ENCODE data around the gene KANTR. TPM values are rescaled to one million over a fixed set of nuclear protein-coding genes. Genes with fewer than 3 reads are reported as not detected.

Gene KANTR, protein sequence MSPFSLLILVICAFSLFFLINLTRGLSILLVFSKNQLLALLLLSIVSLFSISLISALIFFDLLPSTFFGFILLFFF
- total RNA-seq: 10 to 100 TPM in 1 of 2 experiments, 1 to 10 TPM in 1; 6.2 to 14.4 TPM

GRCh38 chrX:53093748-53094581 is at the start of gene KANTR:
Gene KANTR, plus strand, starts transcription at chrX:53094142. Its CDS starts 30,131 bp downstream, at chrX:53124273.
- H3K36me3 Mint-ChIP-seq: no peaks in the 10 kb centered on the region
- CTCF ChIA-PET: no interaction called here
- no peaks in the 10 kb centered on the region for H3K27me3 Mint-ChIP-seq
- DNase-seq: peak; percentile 90
- no peaks in the 10 kb centered on the region for H3K9me3 Mint-ChIP-seq (ENCODE audit: low read depth)
- H3K27ac Mint-ChIP-seq: peak within 1 kb of the TSS; percentile 85
- peaks cover 18% of the 10 kb centered on the region for H3K4me1 Mint-ChIP-seq
- ATAC-seq: peak; percentile 86
- H3K4me3 Mint-ChIP-seq: peak within 1 kb of the TSS; percentile 89

DNA sequence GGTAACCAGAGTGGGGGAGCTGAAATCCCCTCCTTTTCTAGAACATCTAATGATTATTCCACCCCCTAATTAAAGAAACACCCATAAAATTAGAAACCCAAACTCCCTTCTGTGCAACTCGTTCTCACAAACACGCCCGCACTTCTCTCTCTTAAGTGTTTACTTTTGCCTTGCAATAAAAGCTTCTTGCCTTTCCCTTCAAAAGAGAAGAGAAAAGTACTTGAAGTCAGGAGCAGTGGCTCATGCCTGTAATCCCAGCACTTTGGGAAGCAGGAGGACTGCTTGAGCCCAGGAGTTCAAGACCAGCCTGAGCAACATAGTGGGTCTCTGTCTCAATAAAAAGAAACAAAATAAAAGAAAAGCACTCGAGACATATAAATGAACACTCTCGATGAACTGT is 48.9 kb upstream of the KANTR start:
- no peak for DNase-seq
- CTCF ChIA-PET: no interaction called here
- H3K4me1 Mint-ChIP-seq: no peaks in the 10 kb centered on the region
- no peak for ATAC-seq
- H3K36me3 Mint-ChIP-seq: no peaks in the 10 kb centered on the region
- H3K4me3 Mint-ChIP-seq: no peak overlapping the region
- no peaks in the 10 kb centered on the region for H3K9me3 Mint-ChIP-seq (ENCODE audit: low read depth)
- H3K27ac Mint-ChIP-seq: no peak overlapping the region
- H3K27me3 Mint-ChIP-seq: peaks cover 6% of the 10 kb centered on the region

DNA sequence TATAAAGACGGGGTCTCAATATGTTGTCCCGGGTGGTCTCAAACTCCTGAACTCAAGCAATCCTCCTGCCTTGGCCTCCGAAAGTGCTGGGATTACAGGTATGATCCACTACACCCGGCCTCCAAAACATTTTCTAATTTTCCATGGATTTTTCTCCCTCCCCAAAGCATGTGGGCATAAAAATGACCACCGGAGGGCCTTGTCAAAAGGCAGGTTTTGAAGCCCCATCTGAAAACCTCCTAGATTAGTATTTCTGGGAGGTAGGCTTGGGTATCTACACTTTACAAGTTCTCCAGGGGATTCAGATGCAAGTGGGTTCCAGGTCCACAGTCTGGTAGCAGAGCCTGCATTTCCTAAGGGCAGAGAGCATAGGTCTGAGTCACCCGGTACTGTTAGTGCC is 46.7 kb upstream of the KANTR start:
- H3K27ac Mint-ChIP-seq: no peak overlapping the region
- CTCF ChIA-PET: interaction anchor here (0.6 kb wide), 1 partner anchor 46 kb away, joined by 3 read pairs; no protein-coding TSS in a partner anchor
- peaks cover 6% of the 10 kb centered on the region for H3K27me3 Mint-ChIP-seq
- H3K4me1 Mint-ChIP-seq: no peaks in the 10 kb centered on the region
- DNase-seq: no peak
- H3K9me3 Mint-ChIP-seq (ENCODE audit: low read depth): no peaks in the 10 kb centered on the region
- H3K4me3 Mint-ChIP-seq: no peak overlapping the region
- no peak for ATAC-seq
- H3K36me3 Mint-ChIP-seq: no peaks in the 10 kb centered on the region

DNA sequence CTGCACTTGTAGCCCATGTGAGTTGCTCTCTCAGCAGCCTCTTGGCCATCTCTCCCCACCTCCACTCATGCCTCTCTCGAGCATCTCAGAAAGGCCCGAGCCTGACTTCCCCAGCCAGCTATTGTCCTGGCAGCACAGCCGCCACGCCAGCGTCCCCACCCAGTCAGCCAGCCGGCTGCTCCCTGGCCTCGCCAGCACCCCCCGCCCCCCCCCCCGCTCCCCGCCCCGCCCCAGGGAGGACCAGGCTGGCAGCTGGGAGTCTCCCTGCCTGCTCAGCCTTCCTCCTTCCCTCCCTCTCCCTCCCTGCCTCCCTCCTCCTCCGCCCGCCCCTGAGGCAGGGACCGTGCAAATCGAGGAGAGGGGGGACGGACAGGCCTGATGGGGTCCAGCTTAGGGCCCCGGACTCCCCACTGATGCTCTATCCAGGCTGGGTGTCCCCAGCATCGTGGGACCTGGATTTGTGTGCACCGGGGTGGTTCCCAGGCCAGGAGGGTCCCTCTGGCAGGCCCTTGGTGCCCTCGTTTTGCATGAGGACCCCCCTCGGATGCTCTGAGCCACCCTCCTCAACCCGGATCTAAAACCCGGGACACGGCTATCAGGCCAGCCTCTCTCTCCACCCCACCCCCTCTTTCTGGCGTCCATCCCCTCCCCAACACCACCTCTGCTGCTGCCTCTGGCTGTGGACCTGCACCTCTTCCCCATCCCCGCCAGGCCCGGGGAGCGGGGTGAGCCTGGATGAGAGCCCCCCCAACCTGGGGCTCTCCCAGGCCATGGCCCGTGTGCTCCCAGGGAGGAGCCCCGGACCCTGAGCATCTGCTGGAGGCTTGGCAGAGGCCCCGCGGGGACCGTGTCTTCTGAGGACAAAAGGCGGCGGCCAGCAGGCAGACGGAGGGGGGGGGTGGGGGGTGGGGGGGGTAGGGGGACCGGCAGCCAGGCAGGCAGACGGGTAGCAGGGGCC is 45.5 kb upstream of the KANTR start, which contains the start of gene GPR173:
TSS of gene GPR173 (plus strand) at position 621 of the 958 bp plus-strand sequence. CDS start 27,833 bp downstream, outside the sequence.
- Mint-ChIP-seq H3K27ac (no peak within 1 kb of the TSS), H3K27me3 (peaks cover 6% of the 10 kb centered on the region), H3K36me3 (no peaks in the 10 kb centered on the region), H3K9me3 (ENCODE audit: low read depth) (no peaks in the 10 kb centered on the region), H3K4me1 (no peaks in the 10 kb centered on the region), H3K4me3 (no peak within 1 kb of the TSS)
- DNase-seq (no peak), ATAC-seq (no peak)
- CTCF ChIA-PET: no interaction called here

DNA sequence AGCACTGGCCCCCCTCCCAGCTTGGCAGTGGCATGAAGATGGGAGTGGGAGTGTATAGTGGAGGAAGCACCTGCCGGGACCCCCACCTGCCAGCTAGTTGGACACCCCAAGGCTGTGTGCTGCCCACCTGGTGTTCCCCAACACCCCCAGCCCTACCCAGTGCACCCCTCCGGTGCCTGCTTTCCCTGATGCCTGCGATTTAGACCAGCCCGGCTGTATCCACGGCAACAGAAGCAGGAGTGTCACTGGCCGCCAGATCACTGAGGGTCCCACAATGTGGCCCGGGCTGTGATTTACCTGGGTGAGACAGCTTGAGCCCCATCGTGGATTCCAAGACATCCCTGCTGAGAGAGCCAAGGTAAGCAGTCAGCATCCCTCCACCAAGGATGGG is 44.8 kb upstream of the KANTR start:
- Mint-ChIP-seq H3K4me1 (peaks cover 3% of the 10 kb centered on the region), H3K4me3 (no peak overlapping the region), H3K9me3 (ENCODE audit: low read depth) (no peaks in the 10 kb centered on the region), H3K36me3 (no peaks in the 10 kb centered on the region), H3K27me3 (peaks cover 6% of the 10 kb centered on the region), H3K27ac (no peak overlapping the region)
- no peak for ATAC-seq
- no peak for DNase-seq
- CTCF ChIA-PET: no interaction called here

DNA sequence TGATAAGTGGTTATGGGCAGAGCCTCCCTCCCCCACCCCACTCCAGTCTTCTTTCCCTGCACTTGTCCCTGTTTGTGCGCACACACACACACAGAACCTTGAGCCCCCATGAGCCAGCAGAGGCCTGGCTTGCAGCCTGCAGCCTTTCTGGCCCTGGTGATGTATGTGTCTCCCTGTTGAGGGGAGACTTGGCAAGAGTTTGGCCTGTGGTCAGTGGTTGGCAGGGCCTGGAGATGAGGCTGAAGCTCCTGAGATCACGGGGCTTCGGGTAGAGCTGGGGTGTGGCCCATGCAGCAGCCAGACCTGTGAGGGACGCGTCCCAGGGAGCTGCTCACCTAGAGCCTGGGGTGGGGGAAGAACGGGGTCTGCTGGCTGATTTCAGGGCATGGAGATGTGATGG is 43.1 kb upstream of the KANTR start:
- CTCF ChIA-PET: no interaction called here
- ATAC-seq: no peak
- peaks cover 3% of the 10 kb centered on the region for H3K4me1 Mint-ChIP-seq
- H3K27me3 Mint-ChIP-seq: peaks cover 6% of the 10 kb centered on the region
- H3K9me3 Mint-ChIP-seq (ENCODE audit: low read depth): no peaks in the 10 kb centered on the region
- no peak for DNase-seq
- no peak overlapping the region for H3K4me3 Mint-ChIP-seq
- no peaks in the 10 kb centered on the region for H3K36me3 Mint-ChIP-seq
- H3K27ac Mint-ChIP-seq: no peak overlapping the region

DNA sequence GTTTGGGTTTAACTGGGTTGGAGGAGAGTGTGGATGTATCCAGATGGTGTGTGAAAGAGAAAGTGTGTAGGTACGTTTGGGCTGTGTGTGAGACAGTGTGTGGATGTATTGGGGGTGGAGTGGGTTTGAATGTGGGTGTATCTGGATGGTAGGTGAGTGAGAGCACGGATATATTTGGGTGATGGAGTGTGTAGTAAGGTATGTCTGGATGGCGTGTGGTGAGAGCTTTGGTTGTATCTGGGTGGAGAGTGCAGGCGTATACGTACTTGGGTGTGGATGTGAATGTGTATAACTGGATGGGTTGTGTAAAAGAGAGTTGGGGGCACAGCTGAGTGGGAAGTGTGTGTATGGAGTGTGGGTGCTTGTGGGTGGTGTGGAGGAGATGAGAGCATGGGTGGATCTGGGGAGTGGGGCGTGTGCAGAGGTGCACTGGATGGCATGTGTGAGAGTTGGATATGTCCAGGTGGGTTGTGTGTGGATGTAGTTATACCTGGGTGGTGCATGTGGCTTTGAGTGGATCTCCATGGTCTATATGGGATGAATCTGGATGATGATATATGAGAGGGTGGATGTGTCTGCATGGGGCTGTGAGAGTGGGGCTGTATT is 38.6 kb upstream of the KANTR start:
- Mint-ChIP-seq H3K4me1 (peaks cover 3% of the 10 kb centered on the region), H3K27ac (no peak overlapping the region), H3K27me3 (no peaks in the 10 kb centered on the region), H3K9me3 (ENCODE audit: low read depth) (no peaks in the 10 kb centered on the region), H3K4me3 (no peak overlapping the region), H3K36me3 (no peaks in the 10 kb centered on the region)
- CTCF ChIA-PET: no interaction called here
- DNase-seq: no peak
- no peak for ATAC-seq

GRCh38 chrX:53056292-53056691 is 37.6 kb upstream of the KANTR start:
- no peak for DNase-seq
- H3K36me3 Mint-ChIP-seq: no peaks in the 10 kb centered on the region
- H3K27ac Mint-ChIP-seq: no peak overlapping the region
- H3K9me3 Mint-ChIP-seq (ENCODE audit: low read depth): no peaks in the 10 kb centered on the region
- CTCF ChIA-PET: no interaction called here
- peaks cover 3% of the 10 kb centered on the region for H3K4me1 Mint-ChIP-seq
- no peak overlapping the region for H3K4me3 Mint-ChIP-seq
- H3K27me3 Mint-ChIP-seq: no peaks in the 10 kb centered on the region
- no peak for ATAC-seq

GRCh38 chrX:53065104-53065503 is 28.8 kb upstream of the KANTR start:
- CTCF ChIA-PET: no interaction called here
- Mint-ChIP-seq H3K27ac (no peak overlapping the region), H3K9me3 (ENCODE audit: low read depth) (no peaks in the 10 kb centered on the region), H3K4me3 (no peak overlapping the region), H3K4me1 (no peaks in the 10 kb centered on the region), H3K36me3 (no peaks in the 10 kb centered on the region), H3K27me3 (peaks cover 7% of the 10 kb centered on the region)
- ATAC-seq: no peak
- DNase-seq: no peak

- Mint-ChIP-seq H3K4me1 (peaks cover 16% of the 10 kb centered on the region), H3K27me3 (peaks cover 4% of the 10 kb centered on the region), H3K4me3 (no peak overlapping the region), H3K27ac (no peak overlapping the region), H3K9me3 (ENCODE audit: low read depth) (no peaks in the 10 kb centered on the region), H3K36me3 (no peaks in the 10 kb centered on the region)
- ATAC-seq: no peak
- DNase-seq: no peak
- CTCF ChIA-PET: no interaction called here
These were observed 22.9 kb upstream of the KANTR start for GRCh38 chrX:53071064-53071463.

DNA sequence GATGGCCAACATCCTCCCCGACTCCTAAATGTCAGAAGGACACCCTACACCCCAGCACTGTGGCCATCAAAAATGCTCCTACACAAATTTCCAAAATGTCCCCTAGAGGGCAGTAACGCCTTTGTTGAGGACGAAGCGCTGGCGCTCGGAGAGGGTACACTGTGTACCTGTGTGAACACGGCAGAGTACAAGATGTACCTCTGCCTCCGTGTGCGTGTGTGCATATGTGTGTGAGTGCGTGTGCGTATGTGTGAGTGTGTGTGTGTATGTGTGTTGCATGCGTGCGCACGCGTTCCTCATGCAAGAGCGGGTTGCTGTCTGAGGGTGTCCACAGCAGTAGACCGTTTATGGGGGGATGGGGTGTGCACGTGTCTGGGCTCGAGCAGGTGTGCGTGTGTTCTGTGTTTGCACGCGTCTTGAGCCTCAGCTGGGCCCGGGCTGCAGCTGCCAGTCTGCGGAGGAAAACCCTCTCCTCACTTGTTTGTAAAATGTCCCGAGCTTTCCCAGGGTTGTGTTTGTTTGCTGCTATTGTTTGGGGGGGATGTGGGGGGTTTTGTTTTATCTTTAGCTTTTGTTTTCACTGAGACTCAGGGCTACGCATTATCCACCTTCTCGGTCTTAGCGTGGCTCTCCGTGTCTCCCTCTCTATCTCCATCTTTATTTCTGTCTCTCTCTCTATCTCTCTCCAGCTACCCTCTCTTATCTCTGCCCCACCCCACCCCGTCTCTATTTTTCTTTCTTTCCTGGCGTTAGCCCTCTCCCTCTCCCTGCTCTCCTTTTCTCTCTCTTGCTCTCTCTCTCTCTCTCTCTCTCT is 22.1 kb upstream of the KANTR start:
- no peaks in the 10 kb centered on the region for H3K36me3 Mint-ChIP-seq
- H3K27ac Mint-ChIP-seq: peak overlapping the region; percentile 88
- DNase-seq (peak; percentile 77), ATAC-seq (peak; percentile 86)
- CTCF ChIA-PET: interaction anchor here (0.7 to 1.4 kb wide), 6 partner anchors 9 to 119 kb away, joined by 3 to 9 read pairs (median 4); no protein-coding TSS in a partner anchor
- no peaks in the 10 kb centered on the region for H3K9me3 Mint-ChIP-seq (ENCODE audit: low read depth)
- peaks cover 16% of the 10 kb centered on the region for H3K4me1 Mint-ChIP-seq
- peaks cover 4% of the 10 kb centered on the region for H3K27me3 Mint-ChIP-seq
- H3K4me3 Mint-ChIP-seq: peak overlapping the region; percentile 88

DNA sequence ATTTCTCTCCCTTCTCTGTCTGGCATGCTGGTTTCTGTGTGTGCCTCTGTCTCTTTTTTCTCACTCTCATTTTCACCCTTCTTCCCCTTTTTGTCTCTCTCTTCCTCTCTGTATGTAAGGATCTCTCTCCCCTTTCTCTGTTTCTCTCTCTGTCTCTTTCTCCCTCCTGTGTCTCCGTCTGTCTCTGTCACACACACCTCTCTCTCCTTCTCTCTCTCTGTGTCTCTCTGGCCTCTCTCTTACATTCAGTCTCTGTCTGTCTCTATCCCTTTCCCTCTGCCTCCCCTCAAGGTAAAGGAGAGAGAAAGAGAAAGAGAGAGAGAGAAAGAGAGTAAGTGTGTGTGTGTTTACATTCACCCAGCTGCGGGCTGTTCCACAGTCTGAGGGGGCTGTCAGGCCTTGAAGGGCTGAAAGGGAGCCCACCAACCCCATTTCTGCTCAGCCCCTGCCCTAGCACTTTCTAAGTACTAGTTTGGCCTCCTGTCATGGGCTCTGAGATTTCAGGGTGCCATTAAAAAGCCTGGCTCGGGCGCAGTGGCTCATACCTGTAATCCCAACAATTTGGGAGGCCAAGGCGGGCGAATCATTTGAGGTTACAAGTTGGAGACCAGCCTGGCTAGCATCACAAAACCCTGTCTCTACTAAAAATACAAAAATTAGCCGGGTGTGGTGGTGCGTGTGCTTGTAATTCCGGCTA is 21.4 kb upstream of the KANTR start:
- H3K4me1 Mint-ChIP-seq: peaks cover 16% of the 10 kb centered on the region
- ATAC-seq (peak; percentile 8), DNase-seq (no peak)
- CTCF ChIA-PET: interaction anchor here (0.7 to 1.4 kb wide), 7 partner anchors 9 to 118 kb away, joined by 3 to 9 read pairs (median 4); no protein-coding TSS in a partner anchor
- H3K27me3 Mint-ChIP-seq: no peaks in the 10 kb centered on the region
- peak overlapping the region; percentile 88 for H3K27ac Mint-ChIP-seq
- H3K9me3 Mint-ChIP-seq (ENCODE audit: low read depth): no peaks in the 10 kb centered on the region
- H3K4me3 Mint-ChIP-seq: peak overlapping the region; percentile 88
- no peaks in the 10 kb centered on the region for H3K36me3 Mint-ChIP-seq

Data from activated CD8-positive, alpha-beta memory T cell treated with anti-CD3 and anti-CD28 coated beads, Interleukin-2, amount 10 ng/mL, durations not matched to agents 7 days and 5 days (primary cell).